Measurements from ENCODE around the gene FZR1. TPM values are rescaled to one million over a fixed set of nuclear protein-coding genes. Genes with fewer than 3 reads are reported as not detected.

Gene FZR1
- total RNA-seq, 1 experiment from 2014 or later = 87.4 TPM

DNA sequence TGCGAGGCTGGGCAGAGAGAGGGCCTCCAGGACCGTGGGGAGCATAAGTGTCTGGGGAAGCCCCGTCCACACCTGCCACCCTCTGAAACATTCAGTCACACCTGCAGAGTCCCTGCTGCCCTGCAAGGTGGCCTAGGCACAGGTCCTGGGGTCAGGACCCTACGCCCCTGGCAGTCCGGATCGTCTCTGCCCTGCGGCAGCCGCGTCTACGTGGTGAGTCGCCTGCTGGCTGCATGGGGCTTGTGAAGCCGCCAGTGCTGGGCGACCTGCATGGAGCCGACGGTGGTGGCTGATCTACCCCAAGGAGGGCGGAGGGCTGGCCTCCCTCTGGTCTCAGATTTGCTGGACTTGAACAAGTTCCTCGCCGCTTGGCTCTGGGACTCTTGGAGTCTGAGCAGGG lies 13.0 kb downstream of the FZR1 start:
- intact Hi-C loops (cut with micrococcal nuclease; ENCODE audit: unreplicated experiment) = no loop called here
- TF ChIP-seq EZH2 (IDR thresholded peaks at IDR 0.05; ENCODE audit: borderline replicate concordance, low read depth, low read length, poor library complexity, severe bottlenecking) = no peak
- TF ChIP-seq, protein P1, sequence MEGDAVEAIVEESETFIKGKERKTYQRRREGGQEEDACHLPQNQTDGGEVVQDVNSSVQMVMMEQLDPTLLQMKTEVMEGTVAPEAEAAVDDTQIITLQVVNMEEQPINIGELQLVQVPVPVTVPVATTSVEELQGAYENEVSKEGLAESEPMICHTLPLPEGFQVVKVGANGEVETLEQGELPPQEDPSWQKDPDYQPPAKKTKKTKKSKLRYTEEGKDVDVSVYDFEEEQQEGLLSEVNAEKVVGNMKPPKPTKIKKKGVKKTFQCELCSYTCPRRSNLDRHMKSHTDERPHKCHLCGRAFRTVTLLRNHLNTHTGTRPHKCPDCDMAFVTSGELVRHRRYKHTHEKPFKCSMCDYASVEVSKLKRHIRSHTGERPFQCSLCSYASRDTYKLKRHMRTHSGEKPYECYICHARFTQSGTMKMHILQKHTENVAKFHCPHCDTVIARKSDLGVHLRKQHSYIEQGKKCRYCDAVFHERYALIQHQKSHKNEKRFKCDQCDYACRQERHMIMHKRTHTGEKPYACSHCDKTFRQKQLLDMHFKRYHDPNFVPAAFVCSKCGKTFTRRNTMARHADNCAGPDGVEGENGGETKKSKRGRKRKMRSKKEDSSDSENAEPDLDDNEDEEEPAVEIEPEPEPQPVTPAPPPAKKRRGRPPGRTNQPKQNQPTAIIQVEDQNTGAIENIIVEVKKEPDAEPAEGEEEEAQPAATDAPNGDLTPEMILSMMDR (conservative IDR thresholded peaks at IDR 0.05; ENCODE audit: low read depth, low read length) = no peak
- peaks cover 15% of the 10 kb centered on the region for H3K36me3 ChIP-seq (ENCODE audit: insufficient read depth, low read length, poor library complexity, severe bottlenecking)
- no TSS peak for BruUV-seq (replicated peaks)
- POLR2A ChIA-PET (ENCODE audit: low non-redundant PET) = no interaction called here
- H3K4me1 ChIP-seq (ENCODE audit: insufficient read depth, low read length, poor library complexity, severe bottlenecking) = no peaks in the 10 kb centered on the region
- H3K27me3 ChIP-seq (replicated peaks; ENCODE audit: insufficient read depth, low read depth, low read length, poor library complexity) = no peaks in the 10 kb centered on the region
- DNase-seq (ENCODE audit: low spot score) = no peak
- H3K27ac ChIP-seq (ENCODE audit: low read depth, low read length, poor library complexity, severe bottlenecking) = no peak overlapping the region
- CTCF ChIA-PET = no interaction called here
- no peaks in the 10 kb centered on the region for H3K9me3 ChIP-seq (ENCODE audit: low read depth, low read length, poor library complexity, severe bottlenecking)
- H3K4me3 ChIP-seq (ENCODE audit: low read depth, low read length, poor library complexity, severe bottlenecking) = no peak overlapping the region

DNA sequence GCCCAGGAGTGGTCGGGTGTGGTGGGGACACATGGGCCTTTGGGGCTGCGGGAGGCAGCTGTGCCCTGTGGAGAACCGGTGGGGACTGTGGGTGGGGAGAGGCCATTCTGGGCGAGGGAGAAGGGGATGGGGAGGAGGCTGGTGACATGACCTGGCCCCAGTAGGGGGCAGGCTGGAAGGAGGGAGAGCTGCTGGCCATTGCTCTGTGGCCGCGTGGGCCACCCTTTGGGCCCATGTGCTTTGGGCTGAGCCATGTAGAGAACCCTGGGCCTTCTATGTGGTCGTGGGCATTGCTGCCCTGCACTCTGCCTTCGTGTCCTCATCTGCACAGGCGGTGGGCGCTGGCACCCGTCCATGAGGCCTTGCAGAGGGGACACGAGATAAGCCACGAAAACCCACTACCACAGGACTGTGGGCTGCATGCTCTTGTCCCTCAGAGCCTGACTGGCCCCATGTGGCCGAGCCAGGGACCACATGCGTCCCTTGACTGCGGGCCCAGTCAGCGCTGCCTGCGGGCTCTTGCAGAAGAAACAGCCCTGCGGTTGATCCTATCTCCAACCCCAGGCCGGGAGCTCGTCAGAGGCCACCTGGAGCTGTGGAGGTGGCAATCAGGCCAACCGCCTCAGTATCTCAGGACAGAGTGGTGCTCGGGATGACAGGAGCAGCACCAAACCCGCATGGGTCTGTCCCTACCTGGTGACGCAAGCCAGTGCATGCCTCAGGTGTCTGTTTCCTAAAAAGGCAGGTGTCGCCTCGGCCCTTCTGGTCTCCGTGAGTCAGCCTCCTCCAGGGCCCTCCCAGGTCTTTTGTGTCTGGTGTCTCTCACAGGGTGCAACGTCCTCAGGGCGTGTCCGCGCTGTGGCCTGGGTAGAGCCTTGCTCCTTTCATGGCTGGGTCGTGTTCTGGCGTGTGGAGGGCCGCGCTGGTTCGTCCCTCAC lies 14.3 kb downstream of the FZR1 start:
- H3K27me3 ChIP-seq (replicated peaks; ENCODE audit: insufficient read depth, low read depth, low read length, poor library complexity) = no peaks in the 10 kb centered on the region
- BruUV-seq (replicated peaks) = no TSS peak
- ChIA-PET CTCF (no interaction called here), POLR2A (ENCODE audit: low non-redundant PET) (no interaction called here)
- no peak for TF ChIP-seq EZH2 (IDR thresholded peaks at IDR 0.05; ENCODE audit: borderline replicate concordance, low read depth, low read length, poor library complexity, severe bottlenecking)
- TF ChIP-seq, protein P1 (conservative IDR thresholded peaks at IDR 0.05; ENCODE audit: low read depth, low read length) = no peak
- no peak overlapping the region for H3K4me3 ChIP-seq (ENCODE audit: low read depth, low read length, poor library complexity, severe bottlenecking)
- DNase-seq (ENCODE audit: low spot score) = no peak
- intact Hi-C loops (cut with micrococcal nuclease; ENCODE audit: unreplicated experiment) = no loop called here
- H3K9me3 ChIP-seq (ENCODE audit: low read depth, low read length, poor library complexity, severe bottlenecking) = no peaks in the 10 kb centered on the region
- peaks cover 23% of the 10 kb centered on the region for H3K36me3 ChIP-seq (ENCODE audit: insufficient read depth, low read length, poor library complexity, severe bottlenecking)
- H3K4me1 ChIP-seq (ENCODE audit: insufficient read depth, low read length, poor library complexity, severe bottlenecking) = no peaks in the 10 kb centered on the region
- H3K27ac ChIP-seq (ENCODE audit: low read depth, low read length, poor library complexity, severe bottlenecking) = no peak overlapping the region

DNA sequence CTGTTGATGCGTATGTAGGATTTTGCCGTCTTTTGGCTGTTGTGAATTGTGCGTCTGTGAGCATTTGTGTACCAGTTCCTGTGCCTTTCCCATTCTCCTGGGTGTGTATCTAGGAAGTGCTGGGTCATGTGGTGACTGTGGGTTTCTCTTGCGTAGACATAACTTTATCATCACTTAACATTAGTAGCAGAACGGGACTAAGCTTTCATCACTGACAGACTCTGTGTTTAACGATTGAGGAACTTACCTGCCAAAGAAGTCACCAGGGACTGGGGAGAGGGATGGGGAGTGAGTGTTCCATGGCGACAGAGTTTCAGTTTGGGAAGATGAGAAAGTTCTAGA lies 15.0 kb downstream of the FZR1 start:
- no peak for TF ChIP-seq EZH2 (IDR thresholded peaks at IDR 0.05; ENCODE audit: borderline replicate concordance, low read depth, low read length, poor library complexity, severe bottlenecking)
- TF ChIP-seq, protein P1 (conservative IDR thresholded peaks at IDR 0.05; ENCODE audit: low read depth, low read length) = no peak
- BruUV-seq (replicated peaks) = no TSS peak
- no peak overlapping the region for H3K27ac ChIP-seq (ENCODE audit: low read depth, low read length, poor library complexity, severe bottlenecking)
- H3K36me3 ChIP-seq (ENCODE audit: insufficient read depth, low read length, poor library complexity, severe bottlenecking) = peaks cover 27% of the 10 kb centered on the region
- DNase-seq (ENCODE audit: low spot score) = no peak
- H3K4me3 ChIP-seq (ENCODE audit: low read depth, low read length, poor library complexity, severe bottlenecking) = no peak overlapping the region
- intact Hi-C loops (cut with micrococcal nuclease; ENCODE audit: unreplicated experiment) = no loop called here
- ChIA-PET CTCF (no interaction called here), POLR2A (ENCODE audit: low non-redundant PET) (no interaction called here)
- H3K27me3 ChIP-seq (replicated peaks; ENCODE audit: insufficient read depth, low read depth, low read length, poor library complexity) = no peaks in the 10 kb centered on the region
- no peaks in the 10 kb centered on the region for H3K9me3 ChIP-seq (ENCODE audit: low read depth, low read length, poor library complexity, severe bottlenecking)
- no peaks in the 10 kb centered on the region for H3K4me1 ChIP-seq (ENCODE audit: insufficient read depth, low read length, poor library complexity, severe bottlenecking)

All from A673 (cell line).